Keratinocyte (primary cell): ENCODE measurements around the gene FAXC. TPM values are rescaled to one million over a fixed set of nuclear protein-coding genes. Genes with fewer than 3 reads are reported as not detected.

Experiments
- DNase-seq: peaks from one replicate; pipeline ENCODE4 v3.0.0-alpha.2; 2011; ENCODE audit warnings: low read depth, missing footprints, low spot score
- FAIRE-seq: peaks from 2 replicates; lab custom pipeline; 2011; peaks lifted over from hg19 to GRCh38; lab: Jason Lieb, UNC
- H2AFZ ChIP-seq: 2 replicates; pipeline ENCODE4 v1.6.0; 2012; ENCODE audit warnings: low read length, control low read depth, inconsistent platforms; ENCODE audit not compliant: control insufficient read depth
- H3K27ac ChIP-seq: 2 replicates; pipeline ENCODE4 v1.5.1; 2011; ENCODE audit warnings: low read length; ENCODE audit not compliant: control insufficient read depth, insufficient read depth
- H3K27me3 ChIP-seq: 3 replicates; pipeline ENCODE4 v1.6.0; 2011; ENCODE audit warnings: low read length; ENCODE audit not compliant: control insufficient read depth, insufficient read depth; ENCODE audit errors: extremely low read depth
- H3K36me3 ChIP-seq, 2 experiments: 2 replicates in 1 of 2; 3 replicates in 1 of 2; pipeline ENCODE4 v1.5.1; 2011; ENCODE audit warnings: low read length in 2 of 2, mild to moderate bottlenecking in 1 of 2; ENCODE audit not compliant: control insufficient read depth in 2 of 2, insufficient read depth in 2 of 2; ENCODE audit errors: extremely low read depth in 1 of 2
- H3K4me1 ChIP-seq: 3 replicates; pipeline ENCODE4 v1.5.1; 2011; ENCODE audit warnings: low read length; ENCODE audit not compliant: control insufficient read depth, insufficient read depth; ENCODE audit errors: extremely low read depth
- H3K4me2 ChIP-seq: 3 replicates; pipeline ENCODE4 v1.6.0; 2011; ENCODE audit warnings: low read depth, low read length; ENCODE audit not compliant: control insufficient read depth, insufficient read depth; ENCODE audit errors: extremely low read depth
- H3K4me3 ChIP-seq, 3 experiments: fragments of 200-600 bp in 1 of 3; sonication (generic) in 1 of 3; 2 replicates in 2 of 3; 3 replicates in 1 of 3; pipeline ENCODE4 v1.5.1; 2011 to 2016; ENCODE audit warnings: low read length in 3 of 3, mild to moderate bottlenecking in 3 of 3, control low read depth in 2 of 3, inconsistent platforms in 1 of 3, low read depth in 1 of 3, mixed read lengths in 1 of 3, mixed run types in 1 of 3, moderate library complexity in 1 of 3; ENCODE audit not compliant: control insufficient read depth in 2 of 3, insufficient read depth in 2 of 3; ENCODE audit errors: extremely low read depth in 1 of 3
- H3K79me2 ChIP-seq: 2 replicates; pipeline ENCODE4 v1.6.0; 2012; ENCODE audit warnings: low read length; ENCODE audit not compliant: control insufficient read depth, insufficient read depth
- H3K9ac ChIP-seq: 3 replicates; pipeline ENCODE4 v1.6.0; 2011; ENCODE audit warnings: low read length; ENCODE audit not compliant: control insufficient read depth, insufficient read depth; ENCODE audit errors: extremely low read depth
- H3K9me1 ChIP-seq: 3 replicates; pipeline ENCODE4 v1.6.0; 2011; ENCODE audit warnings: low read length; ENCODE audit not compliant: control insufficient read depth, insufficient read depth; ENCODE audit errors: extremely low read depth
- H3K9me3 ChIP-seq: 2 replicates; pipeline ENCODE4 v1.5.1; 2012; ENCODE audit warnings: low read depth, low read length; ENCODE audit not compliant: control insufficient read depth
- H4K20me1 ChIP-seq: 3 replicates; pipeline ENCODE4 v1.6.0; 2011; ENCODE audit warnings: low read length; ENCODE audit not compliant: control insufficient read depth, insufficient read depth; ENCODE audit errors: extremely low read depth
- CTCF ChIP-seq, 3 experiments: IDR thresholded peaks in 1 of 3; conservative IDR thresholded peaks in 1 of 3; optimal IDR thresholded peaks in 1 of 3; 2 replicates in 2 of 3; 3 replicates in 1 of 3; pipeline versions ENCODE3 to v1.5.1; 2011; ENCODE audit warnings: low read length in 3 of 3, mild to moderate bottlenecking in 3 of 3, moderate library complexity in 2 of 3, control low read depth in 1 of 3, inconsistent platforms in 1 of 3; ENCODE audit not compliant: insufficient read depth in 2 of 3; ENCODE audit errors: extremely low read depth in 1 of 3
- EZH2 ChIP-seq: IDR thresholded peaks from one replicate; pipeline ENCODE4 v1.6.1; 2012; ENCODE audit warnings: inconsistent platforms, mild to moderate bottlenecking, low read length, moderate library complexity
- dilution Hi-C: fragments of 300-500 bp; cut with MboI; formaldehyde crosslinking; loops from one replicate; pipeline ENCODE4 v1.7.0; 2020; ENCODE audit warnings: low sequenced_read_pairs; ENCODE audit not compliant: extremely low pct_ligation_motif_present
- polyA plus RNA-seq, 5 experiments: library from polyadenylated mRNA; depleted of rRNA in 3 of 5; stranded (reverse) in 3 of 5; stranded (forward) in 1 of 5; unstranded in 1 of 5; fragments of >200 nt; gene quantifications; 1 replicate in 1 of 5; 2 replicates in 3 of 5; 3 replicates in 1 of 5; pipeline versions ENCODE4 v1.2.1 to v1.2.3, GENCODE V29; 2011 to 2012; ENCODE audit warnings: missing spikeins in 2 of 5, low read depth in 1 of 5, low replicate concordance in 1 of 5

FAXC gene
- polyA plus RNA-seq, 1 donor (not counting 4 experiments of a cell fraction or from before 2014, with no cell fraction given): 8.3 TPM

GRCh38 chr6:99331531-99331930 lies 17.9 kb downstream of the FAXC start:
- Histone ChIP-seq H3K27ac (no peak overlapping the region), H4K20me1 (no peaks in the 10 kb centered on the region), H3K9me3 (no peaks in the 10 kb centered on the region), H3K9ac (no peak overlapping the region), H3K27me3 (no peaks in the 10 kb centered on the region), H3K9me1 (no peaks in the 10 kb centered on the region), H3K4me2 (no peak overlapping the region), H2AFZ (no peak overlapping the region), H3K4me1 (no peaks in the 10 kb centered on the region), H3K79me2 (no peaks in the 10 kb centered on the region), H3K36me3 (peaks cover 0 to 1% of the 10 kb centered on the region in 2 experiments), H3K4me3 (no peak overlapping the region)
- no peak for FAIRE-seq
- dilution Hi-C loops: no loop called here
- DNase-seq: no peak
- TF ChIP-seq CTCF (optimal IDR thresholded peaks at IDR 0.05 in 1 of 3, IDR thresholded peaks at IDR 0.05 in 1 of 3, conservative IDR thresholded peaks at IDR 0.05 in 1 of 3; ENCODE audit: extremely low read depth in 1 of 3, insufficient read depth in 2 of 3, low read length in 3 of 3) (no peak), EZH2 (no peak)

GRCh38 chr6:99330159-99330558 lies 19.3 kb downstream of the FAXC start:
- Histone ChIP-seq H4K20me1 (no peaks in the 10 kb centered on the region), H3K79me2 (no peaks in the 10 kb centered on the region), H3K4me1 (no peaks in the 10 kb centered on the region), H3K9me3 (no peaks in the 10 kb centered on the region), H3K4me3 (no peak overlapping the region), H3K27me3 (no peaks in the 10 kb centered on the region), H3K36me3 (peaks cover 0 to 1% of the 10 kb centered on the region in 2 experiments), H2AFZ (no peak overlapping the region), H3K9ac (no peak overlapping the region), H3K4me2 (no peak overlapping the region), H3K9me1 (no peaks in the 10 kb centered on the region), H3K27ac (no peak overlapping the region)
- peak; percentile 52 for DNase-seq
- dilution Hi-C loops: no loop called here
- no peak for TF ChIP-seq EZH2
- peak; percentile 72 to 81 (median 77) for TF ChIP-seq CTCF (optimal IDR thresholded peaks at IDR 0.05 in 1 of 3, IDR thresholded peaks at IDR 0.05 in 1 of 3, conservative IDR thresholded peaks at IDR 0.05 in 1 of 3; ENCODE audit: extremely low read depth in 1 of 3, insufficient read depth in 2 of 3, low read length in 3 of 3)
- FAIRE-seq: peak; percentile 93
